ENCODE measurements around the gene LRRC70.

DNA sequence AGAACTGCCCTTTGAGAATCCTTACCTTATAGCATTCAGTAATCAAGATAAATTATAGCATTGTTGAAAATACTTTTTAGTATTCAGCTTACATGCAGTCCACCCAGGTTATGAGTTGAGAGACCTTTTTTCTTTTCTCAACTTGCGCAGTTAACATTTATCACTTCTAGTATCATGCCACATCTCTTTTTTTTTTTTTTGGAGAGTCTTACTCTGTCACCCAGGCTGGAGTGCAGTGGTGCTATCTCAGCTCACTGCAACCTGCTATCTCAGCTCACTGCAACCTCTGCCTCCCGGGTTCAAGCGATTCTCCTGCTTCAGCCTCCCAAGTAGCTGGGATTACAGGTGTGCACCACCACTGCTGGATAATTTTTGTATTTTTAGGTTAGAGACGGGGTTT, 29.0 kb downstream of the LRRC70 start:
- no peak for TF ChIP-seq CTCF (conservative IDR thresholded peaks at IDR 0.05; ENCODE audit: low read length)
- no peak for TF ChIP-seq EZH2phosphoT487 (IDR thresholded peaks at IDR 0.05; ENCODE audit: borderline replicate concordance)
